Transverse colon (tissue), 3 donors: ENCODE measurements around the gene DDX1.

Experiments used
- POLR2A ChIP-seq: fragments of 450-650 bp; IDR thresholded peaks from one replicate; pipeline ENCODE4 v1.6.1; 2016; ENCODE audit warnings: antibody characterized with exemption, mild to moderate bottlenecking, moderate library complexity
- TF ChIP-seq, protein P1 (sequence below), 5 experiments: fragments of 200-600 bp in 3 of 5; fragments of 450-650 bp in 2 of 5; sonication (generic) in 3 of 5; IDR thresholded peaks; 1 replicate in 2 of 5; 2 replicates in 3 of 5; pipeline ENCODE4 v1.5.1; 2016 to 2017; ENCODE audit warnings: antibody characterized with exemption in 5 of 5, inconsistent platforms in 3 of 5, mild to moderate bottlenecking in 2 of 5, moderate library complexity in 1 of 5

DNA sequence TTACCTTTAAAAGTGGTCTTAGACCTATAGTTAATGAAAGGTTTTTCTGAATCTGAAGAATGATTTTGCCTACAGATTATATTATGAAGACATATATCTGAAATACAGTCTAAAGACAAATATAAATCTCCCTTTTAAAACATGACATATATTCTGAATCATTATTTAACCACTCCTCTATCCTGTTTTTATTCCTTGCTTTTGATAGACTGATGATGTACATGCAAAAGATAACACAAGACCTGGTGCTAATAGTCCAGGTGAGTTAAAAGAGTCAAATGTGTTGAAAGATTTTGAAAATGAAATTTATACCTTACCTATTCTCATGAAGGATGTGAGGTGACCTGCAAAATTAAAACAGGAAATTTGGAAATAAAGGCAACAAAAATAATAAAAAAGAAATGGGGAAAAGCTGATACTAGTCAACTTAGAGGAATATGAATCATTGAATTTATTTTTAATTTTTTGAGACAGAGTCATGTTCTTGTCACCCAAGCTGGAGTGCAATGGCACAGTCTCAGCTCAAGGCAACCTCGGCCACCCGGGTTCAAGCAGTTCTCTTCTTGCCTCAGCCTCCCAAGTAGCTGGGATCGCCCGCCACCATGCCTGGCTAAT, 29.3 kb downstream of the DDX1 start:
- TF ChIP-seq, protein P1, sequence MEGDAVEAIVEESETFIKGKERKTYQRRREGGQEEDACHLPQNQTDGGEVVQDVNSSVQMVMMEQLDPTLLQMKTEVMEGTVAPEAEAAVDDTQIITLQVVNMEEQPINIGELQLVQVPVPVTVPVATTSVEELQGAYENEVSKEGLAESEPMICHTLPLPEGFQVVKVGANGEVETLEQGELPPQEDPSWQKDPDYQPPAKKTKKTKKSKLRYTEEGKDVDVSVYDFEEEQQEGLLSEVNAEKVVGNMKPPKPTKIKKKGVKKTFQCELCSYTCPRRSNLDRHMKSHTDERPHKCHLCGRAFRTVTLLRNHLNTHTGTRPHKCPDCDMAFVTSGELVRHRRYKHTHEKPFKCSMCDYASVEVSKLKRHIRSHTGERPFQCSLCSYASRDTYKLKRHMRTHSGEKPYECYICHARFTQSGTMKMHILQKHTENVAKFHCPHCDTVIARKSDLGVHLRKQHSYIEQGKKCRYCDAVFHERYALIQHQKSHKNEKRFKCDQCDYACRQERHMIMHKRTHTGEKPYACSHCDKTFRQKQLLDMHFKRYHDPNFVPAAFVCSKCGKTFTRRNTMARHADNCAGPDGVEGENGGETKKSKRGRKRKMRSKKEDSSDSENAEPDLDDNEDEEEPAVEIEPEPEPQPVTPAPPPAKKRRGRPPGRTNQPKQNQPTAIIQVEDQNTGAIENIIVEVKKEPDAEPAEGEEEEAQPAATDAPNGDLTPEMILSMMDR (IDR thresholded peaks at IDR 0.05) = no peak
- no peak for TF ChIP-seq POLR2A
